Measurements from ENCODE around the gene GSK3B.
"Not testable (repeated sequence)": the region's sequence is repeated elsewhere in the genome, so short reads cannot be mapped to it uniquely, and the experiment has no call there.

The GSK3B gene

GRCh38 chr3:120013481-120013880, 80.8 kb downstream of the GSK3B start:
- peak; percentile 56 for DNase-seq (ENCODE audit: low read depth, low spot score)
- no peak overlapping the region for H3K4me3 ChIP-seq (ENCODE audit: low read depth, low read length)
- in situ Hi-C loops (cut with HindIII; ENCODE audit: low sequenced_read_pairs): no loop called here
- TF ChIP-seq CTCF (IDR thresholded peaks at IDR 0.05; ENCODE audit: low read depth, low read length): no peak

- DNase-seq (ENCODE audit: low read depth, low spot score); in situ Hi-C loops (cut with HindIII; ENCODE audit: low sequenced_read_pairs); H3K4me3 ChIP-seq (ENCODE audit: low read depth, low read length): not testable (repeated sequence)
Observed at GRCh38 chr3:120005741-120006140, 88.5 kb downstream of the GSK3B start.

GRCh38 chr3:120004008-120004498, 90.2 kb downstream of the GSK3B start:
- H3K4me3 ChIP-seq (ENCODE audit: low read depth, low read length): not testable (repeated sequence)
- DNase-seq (ENCODE audit: low read depth, low spot score): peak; percentile 74

GRCh38 chr3:119998166-119998565, 96.1 kb downstream of the GSK3B start:
- in situ Hi-C loops (cut with HindIII; ENCODE audit: low sequenced_read_pairs): no loop called here

More at GRCh38 chr3:120004008-120004498, 90.2 kb downstream of the GSK3B start:
- in situ Hi-C loops (cut with HindIII; ENCODE audit: low sequenced_read_pairs): not testable (repeated sequence)

GRCh38 chr3:119990888-119991287, 103.4 kb downstream of the GSK3B start:
- DNase-seq (ENCODE audit: low read depth, low spot score): peak; percentile 41
- in situ Hi-C loops (cut with HindIII; ENCODE audit: low sequenced_read_pairs): no loop called here

More at GRCh38 chr3:119998166-119998565, 96.1 kb downstream of the GSK3B start:
- TF ChIP-seq CTCF (IDR thresholded peaks at IDR 0.05; ENCODE audit: low read depth, low read length): no peak
- DNase-seq (ENCODE audit: low read depth, low spot score): no peak
- H3K4me3 ChIP-seq (ENCODE audit: low read depth, low read length): no peak overlapping the region

GRCh38 chr3:119989981-119990655, 104.1 kb downstream of the GSK3B start:
- TF ChIP-seq CTCF (IDR thresholded peaks at IDR 0.05; ENCODE audit: low read depth, low read length): no peak
- in situ Hi-C loops (cut with HindIII; ENCODE audit: low sequenced_read_pairs): no loop called here
- H3K4me3 ChIP-seq (ENCODE audit: low read depth, low read length): no peak overlapping the region
- DNase-seq (ENCODE audit: low read depth, low spot score): no peak

More at GRCh38 chr3:119990888-119991287, 103.4 kb downstream of the GSK3B start:
- no peak for TF ChIP-seq CTCF (IDR thresholded peaks at IDR 0.05; ENCODE audit: low read depth, low read length)
- no peak overlapping the region for H3K4me3 ChIP-seq (ENCODE audit: low read depth, low read length)

- H3K4me3 ChIP-seq (ENCODE audit: low read depth, low read length); in situ Hi-C loops (cut with HindIII; ENCODE audit: low sequenced_read_pairs); DNase-seq (ENCODE audit: low read depth, low spot score): not testable (repeated sequence)
Observed at GRCh38 chr3:119986812-119987211, 107.4 kb downstream of the GSK3B start.

- DNase-seq (ENCODE audit: low read depth, low spot score): no peak
- TF ChIP-seq CTCF (IDR thresholded peaks at IDR 0.05; ENCODE audit: low read depth, low read length): no peak
- in situ Hi-C loops (cut with HindIII; ENCODE audit: low sequenced_read_pairs): no loop called here
- no peak overlapping the region for H3K4me3 ChIP-seq (ENCODE audit: low read depth, low read length)
Observed at GRCh38 chr3:119981386-119981785, 112.9 kb downstream of the GSK3B start.

Data from astrocyte of the spinal cord (primary cell).